ENCODE data around the gene FOXF2. TPM values are rescaled to one million over a fixed set of nuclear protein-coding genes. Genes with fewer than 3 reads are reported as not detected.
A peak's percentile ranks its signal among the peaks of the same experiment; 100 is the strongest.

Gene FOXF2
- total and polyA plus RNA-seq, 2 of the 4 experiments (the other 2 are of a cell fraction): 2.5 to 16.3 TPM

- H2BK5ac ChIP-seq (ENCODE audit: low read depth, low read length, poor library complexity, severe bottlenecking): no peak overlapping the region
- H3K27me3 ChIP-seq (ENCODE audit: control insufficient read depth, insufficient read depth, low read length): peaks cover 20% of the 10 kb centered on the region
- H3K14ac ChIP-seq (replicated peaks; ENCODE audit: low read depth, low read length): no peak overlapping the region
- no peak overlapping the region for H3K56ac ChIP-seq (ENCODE audit: extremely low read depth, insufficient read depth, low read length)
- no peak for ATAC-seq (ENCODE audit: low read depth)
- H3K79me1 ChIP-seq (ENCODE audit: low read depth in 1 of 2, low read length in 2 of 2): no peaks in the 10 kb centered on the region
- H4K8ac ChIP-seq (ENCODE audit: low read depth in 2 of 2, low read length in 2 of 2): no peak overlapping the region
- TF ChIP-seq USF2 (IDR thresholded peaks at IDR 0.05; ENCODE audit: low read depth, low read length): no peak
- TF ChIP-seq SMC3 (IDR thresholded peaks at IDR 0.05; ENCODE audit: low read depth, low read length): no peak
- TF ChIP-seq CHD1 (IDR thresholded peaks at IDR 0.05; ENCODE audit: low read depth, low read length): no peak
- TF ChIP-seq MAZ (IDR thresholded peaks at IDR 0.05; ENCODE audit: borderline replicate concordance, low read depth, low read length): no peak
- TF ChIP-seq RCOR1 (IDR thresholded peaks at IDR 0.05; ENCODE audit: insufficient replicate concordance, low read length): no peak
- no peak for TF ChIP-seq CEBPB (IDR thresholded peaks at IDR 0.05; ENCODE audit: low read depth, low read length)
- no peak for TF ChIP-seq CTCF (conservative IDR thresholded peaks at IDR 0.05; ENCODE audit: low read depth, low read length)
- no peak for TF ChIP-seq FOS (IDR thresholded peaks at IDR 0.05; ENCODE audit: low read depth, low read length)
- no peak for TF ChIP-seq RFX5 (IDR thresholded peaks at IDR 0.05; ENCODE audit: low read depth, low read length)
- TF ChIP-seq MXI1 (IDR thresholded peaks at IDR 0.05; ENCODE audit: borderline replicate concordance, low read depth, low read length): no peak
- TF ChIP-seq POLR2A (IDR thresholded peaks at IDR 0.05; ENCODE audit: low read depth, low read length): no peak
- H2BK120ac ChIP-seq (ENCODE audit: low read depth, low read length): no peak overlapping the region
- H2AK5ac ChIP-seq (ENCODE audit: low read depth, low read length): no peak overlapping the region
- no peaks in the 10 kb centered on the region for H3K4me1 ChIP-seq (ENCODE audit: control insufficient read depth, insufficient read depth, low read length)
- H4K20me1 ChIP-seq (ENCODE audit: insufficient read depth, low read length): no peaks in the 10 kb centered on the region
- H2AFZ ChIP-seq (replicated peaks; ENCODE audit: low read length, poor library complexity): peak overlapping the region; percentile 24
- dilution Hi-C loops (cut with HindIII; ENCODE audit: low sequenced_read_pairs, unreplicated experiment): no loop called here
- no peak overlapping the region for H2BK15ac ChIP-seq (ENCODE audit: low read depth, low read length)
- no peak overlapping the region for H2BK20ac ChIP-seq (ENCODE audit: low read depth, low read length)
- CTCF ChIA-PET: no interaction called here
- H3K4ac ChIP-seq (ENCODE audit: low read depth, low read length): no peak overlapping the region
- 51% methylated on average over 8 of the region's 12 CpGs; no CpG with 5 or more reads in 1 of the 2 experiments for WGBS, 2 experiments (ENCODE audit: extremely low coverage in 2 of 2, insufficient read length in 1 of 2)
- intact Hi-C loops (cut with micrococcal nuclease): loop anchor here (5.0 kb wide), 2 partner anchors 41 to 1251 kb away; no protein-coding TSS in a partner anchor
- H4K91ac ChIP-seq (ENCODE audit: insufficient read depth, low read depth, low read length): no peak overlapping the region
- H3K4me3 ChIP-seq (ENCODE audit: insufficient read depth, low read depth, low read length): no peak overlapping the region
- H3K4me2 ChIP-seq (ENCODE audit: low read depth, low read length): no peak overlapping the region
- BruUV-seq (replicated peaks): no TSS peak
- H3K27ac ChIP-seq (ENCODE audit: insufficient read depth, low read length): no peak overlapping the region
- no peaks in the 10 kb centered on the region for H3K36me3 ChIP-seq (ENCODE audit: control insufficient read depth, insufficient read depth, low read length)
- in situ Hi-C loops (cut with MboI; ENCODE audit: low sequenced_read_pairs): no loop called here
- H3K18ac ChIP-seq (ENCODE audit: low read depth, low read length): no peak overlapping the region
- no peaks in the 10 kb centered on the region for H3K9me1 ChIP-seq (ENCODE audit: insufficient read depth, low read length)
- POLR2A ChIA-PET (ENCODE audit: unreplicated experiment): no interaction called here
- H2AK9ac ChIP-seq (replicated peaks; ENCODE audit: low read depth, low read length, poor library complexity): no peak overlapping the region
- DNase-seq: no peak
- H3K23ac ChIP-seq (ENCODE audit: low read depth, low read length): no peak overlapping the region
- H3K9ac ChIP-seq (ENCODE audit: low read depth, low read length): no peak overlapping the region
- no peaks in the 10 kb centered on the region for H3K9me3 ChIP-seq (ENCODE audit: control insufficient read depth, insufficient read depth, low read length)
- no peak overlapping the region for H4K5ac ChIP-seq (ENCODE audit: low read depth, low read length)
These were observed 49.1 kb downstream of the FOXF2 start for GRCh38 chr6:1438471-1438881.

Measured in IMR-90 (cell line).